KMS-11 (cell line): ENCODE measurements around the gene RAPGEF5.

Experiments used
- H2AFZ ChIP-seq: fragments of 200-600 bp; sonication (generic); 2 replicates; pipeline ENCODE4 v1.6.1; 2016; ENCODE audit warnings: antibody characterized with exemption, mixed run types, low read depth
- H3K27ac ChIP-seq: fragments of 200-600 bp; sonication (generic); 2 replicates; pipeline ENCODE4 v1.6.1; 2016; ENCODE audit warnings: mild to moderate bottlenecking, mixed run types
- H3K27me3 ChIP-seq: fragments of 200-600 bp; sonication (generic); 2 replicates; pipeline ENCODE4 v1.6.1; 2017; ENCODE audit warnings: mild to moderate bottlenecking, low read depth, mixed run types, moderate library complexity; ENCODE audit not compliant: insufficient read depth
- H3K36me3 ChIP-seq: fragments of 200-600 bp; sonication (generic); 2 replicates; pipeline ENCODE4 v1.6.1; 2017; ENCODE audit warnings: mild to moderate bottlenecking, mixed run types; ENCODE audit not compliant: insufficient read depth
- H3K4me1 ChIP-seq: fragments of 200-600 bp; sonication (generic); 2 replicates; pipeline ENCODE4 v1.6.1; 2016; ENCODE audit warnings: mild to moderate bottlenecking, low read depth, mixed run types; ENCODE audit not compliant: poor library complexity, severe bottlenecking
- H3K4me2 ChIP-seq: fragments of 200-600 bp; sonication (generic); 2 replicates; pipeline ENCODE4 v1.7.0; 2016; ENCODE audit warnings: mild to moderate bottlenecking, mixed run types
- H3K4me3 ChIP-seq: fragments of 200-600 bp; sonication (generic); IDR thresholded peaks from 2 replicates; pipeline ENCODE4 v1.6.1; 2017; ENCODE audit warnings: low read depth, low read length, mixed read lengths; ENCODE audit not compliant: insufficient read depth
- H3K79me2 ChIP-seq: fragments of 200-600 bp; sonication (generic); 2 replicates; pipeline ENCODE4 v1.6.1; 2016; ENCODE audit warnings: low read depth, mixed run types; ENCODE audit not compliant: insufficient read depth
- H3K9ac ChIP-seq: fragments of 200-600 bp; sonication (generic); 2 replicates; pipeline ENCODE4 v1.6.1; 2016; ENCODE audit warnings: mild to moderate bottlenecking, mixed run types
- H4K20me1 ChIP-seq: fragments of 200-600 bp; sonication (generic); 2 replicates; pipeline ENCODE4 v1.6.1; 2016; ENCODE audit warnings: mild to moderate bottlenecking, mixed run types; ENCODE audit not compliant: insufficient read depth
- TF ChIP-seq, protein P1 (sequence below): fragments of 200-600 bp; sonication (generic); conservative IDR thresholded peaks from 2 replicates; pipeline ENCODE4 v1.6.1; 2017; ENCODE audit warnings: low read depth, mild to moderate bottlenecking, antibody characterized with exemption, low read length, moderate library complexity, mixed read lengths

Gene RAPGEF5

DNA sequence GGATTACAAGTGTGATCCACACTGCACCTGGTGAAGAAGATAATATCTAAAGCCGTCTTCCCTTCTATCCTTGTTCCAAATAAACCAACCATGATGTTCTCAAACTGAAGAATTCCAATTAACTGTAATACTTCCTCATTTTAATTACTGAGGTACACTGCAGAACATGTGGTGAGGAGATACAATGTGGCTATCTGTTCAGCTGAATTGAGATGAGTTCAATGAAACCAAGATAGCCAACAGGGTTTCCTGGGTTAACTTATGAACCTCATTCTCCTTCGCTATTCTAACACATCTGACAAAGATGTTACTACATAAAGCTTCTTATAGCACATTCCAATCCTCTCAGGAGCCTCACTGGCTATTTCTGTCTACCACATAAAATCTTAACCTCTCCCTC is 75.5 kb downstream of the RAPGEF5 start:
- Histone ChIP-seq H3K27me3 (no peaks in the 10 kb centered on the region), H3K79me2 (no peaks in the 10 kb centered on the region), H3K9ac (no peak overlapping the region), H3K4me2 (no peak overlapping the region), H3K4me1 (no peaks in the 10 kb centered on the region), H3K4me3 (no peak overlapping the region), H3K27ac (no peak overlapping the region), H4K20me1 (no peaks in the 10 kb centered on the region), H3K36me3 (no peaks in the 10 kb centered on the region), H2AFZ (no peak overlapping the region)
- TF ChIP-seq, protein P1, sequence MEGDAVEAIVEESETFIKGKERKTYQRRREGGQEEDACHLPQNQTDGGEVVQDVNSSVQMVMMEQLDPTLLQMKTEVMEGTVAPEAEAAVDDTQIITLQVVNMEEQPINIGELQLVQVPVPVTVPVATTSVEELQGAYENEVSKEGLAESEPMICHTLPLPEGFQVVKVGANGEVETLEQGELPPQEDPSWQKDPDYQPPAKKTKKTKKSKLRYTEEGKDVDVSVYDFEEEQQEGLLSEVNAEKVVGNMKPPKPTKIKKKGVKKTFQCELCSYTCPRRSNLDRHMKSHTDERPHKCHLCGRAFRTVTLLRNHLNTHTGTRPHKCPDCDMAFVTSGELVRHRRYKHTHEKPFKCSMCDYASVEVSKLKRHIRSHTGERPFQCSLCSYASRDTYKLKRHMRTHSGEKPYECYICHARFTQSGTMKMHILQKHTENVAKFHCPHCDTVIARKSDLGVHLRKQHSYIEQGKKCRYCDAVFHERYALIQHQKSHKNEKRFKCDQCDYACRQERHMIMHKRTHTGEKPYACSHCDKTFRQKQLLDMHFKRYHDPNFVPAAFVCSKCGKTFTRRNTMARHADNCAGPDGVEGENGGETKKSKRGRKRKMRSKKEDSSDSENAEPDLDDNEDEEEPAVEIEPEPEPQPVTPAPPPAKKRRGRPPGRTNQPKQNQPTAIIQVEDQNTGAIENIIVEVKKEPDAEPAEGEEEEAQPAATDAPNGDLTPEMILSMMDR = no peak

DNA sequence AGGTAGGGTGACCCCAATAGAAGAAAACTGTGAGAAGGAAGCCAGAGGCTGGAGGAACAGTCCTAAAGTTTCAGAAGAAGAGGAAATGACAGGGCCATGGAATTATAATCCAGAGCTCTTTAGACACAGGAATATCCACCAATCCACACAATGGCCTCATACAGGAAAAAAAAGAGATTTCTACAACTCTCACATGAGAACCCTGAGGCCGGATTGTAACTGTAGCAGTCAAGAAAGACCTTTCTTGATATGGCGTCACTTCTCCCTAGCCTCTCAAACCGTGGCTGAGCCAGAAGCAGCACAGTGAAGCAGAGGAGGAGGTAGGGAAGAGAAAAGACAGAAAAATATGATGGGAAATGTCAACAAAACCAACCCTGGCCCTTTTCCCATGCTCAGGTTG is 76.9 kb downstream of the RAPGEF5 start:
- H3K36me3 ChIP-seq = no peaks in the 10 kb centered on the region
- H3K4me3 ChIP-seq = no peak overlapping the region
- H3K27ac ChIP-seq = no peak overlapping the region
- H3K4me2 ChIP-seq = no peak overlapping the region
- no peak overlapping the region for H2AFZ ChIP-seq
- H3K4me1 ChIP-seq = no peaks in the 10 kb centered on the region
- H3K9ac ChIP-seq = no peak overlapping the region
- H3K27me3 ChIP-seq = no peaks in the 10 kb centered on the region
- TF ChIP-seq, protein P1 = no peak
- H3K79me2 ChIP-seq = no peaks in the 10 kb centered on the region
- H4K20me1 ChIP-seq = no peaks in the 10 kb centered on the region

DNA sequence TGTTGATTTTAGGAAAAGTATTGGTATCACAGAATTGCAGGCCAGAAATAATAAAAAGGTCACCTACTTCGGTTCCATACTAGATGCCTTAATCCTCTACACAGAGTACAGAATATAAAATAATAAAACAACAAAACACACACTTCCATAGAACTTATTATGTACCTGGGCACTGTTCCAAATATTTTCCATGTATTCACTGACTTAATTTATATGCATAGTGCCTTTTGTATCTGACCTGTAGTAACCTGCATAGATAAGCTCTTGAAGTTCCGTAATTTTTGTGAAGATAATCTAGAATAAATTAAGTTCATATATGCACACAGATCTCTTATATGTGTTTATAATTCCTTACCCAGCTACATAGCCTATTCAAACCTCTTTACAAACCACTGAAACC is 78.3 kb downstream of the RAPGEF5 start:
- H3K9ac ChIP-seq = no peak overlapping the region
- H3K79me2 ChIP-seq = no peaks in the 10 kb centered on the region
- no peaks in the 10 kb centered on the region for H4K20me1 ChIP-seq
- no peaks in the 10 kb centered on the region for H3K4me1 ChIP-seq
- no peaks in the 10 kb centered on the region for H3K27me3 ChIP-seq
- no peaks in the 10 kb centered on the region for H3K36me3 ChIP-seq
- H2AFZ ChIP-seq = no peak overlapping the region
- H3K27ac ChIP-seq = no peak overlapping the region
- H3K4me3 ChIP-seq = no peak overlapping the region
- no peak overlapping the region for H3K4me2 ChIP-seq
- TF ChIP-seq, protein P1 = no peak

DNA sequence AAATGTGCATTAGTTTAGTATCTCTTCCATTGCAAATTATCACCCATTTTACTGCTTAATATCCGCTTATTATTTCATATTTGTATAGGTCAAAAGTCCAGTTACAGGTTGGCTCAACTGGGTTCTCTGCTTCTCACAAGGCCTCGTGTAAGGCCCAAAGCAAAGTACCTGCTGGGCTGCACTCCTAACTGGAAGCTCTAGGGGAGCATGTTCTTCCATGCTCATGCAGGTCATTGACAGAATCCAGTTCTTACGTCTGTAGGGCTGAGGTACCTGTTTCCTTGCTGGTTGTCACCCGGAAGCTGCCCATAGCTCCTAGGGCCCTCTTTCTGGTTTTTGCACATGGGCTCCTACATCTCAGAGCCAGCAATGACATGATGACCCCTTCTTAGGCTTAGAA is 79.6 kb downstream of the RAPGEF5 start:
- Histone ChIP-seq H3K4me3 (no peak overlapping the region), H4K20me1 (no peaks in the 10 kb centered on the region), H3K36me3 (no peaks in the 10 kb centered on the region), H3K4me2 (no peak overlapping the region), H3K4me1 (no peaks in the 10 kb centered on the region), H3K9ac (no peak overlapping the region), H3K27me3 (no peaks in the 10 kb centered on the region), H3K27ac (no peak overlapping the region), H2AFZ (no peak overlapping the region), H3K79me2 (no peaks in the 10 kb centered on the region)
- TF ChIP-seq, protein P1 = no peak
